ENCODE data around the gene PRF1. TPM values are rescaled to one million over a fixed set of nuclear protein-coding genes. Genes with fewer than 3 reads are reported as not detected.
A peak's percentile ranks its signal among the peaks of the same experiment; 100 is the strongest.

Gene PRF1
- total RNA-seq, 1 experiment from 2014 or later: not detected

GRCh38 chr10:70555371-70555770 is 47.2 kb downstream of the PRF1 start:
- in situ Hi-C loops (cut with HindIII; ENCODE audit: low pct_unique_long_range_greater_than_20kb, low sequenced_read_pairs): no loop called here

DNA sequence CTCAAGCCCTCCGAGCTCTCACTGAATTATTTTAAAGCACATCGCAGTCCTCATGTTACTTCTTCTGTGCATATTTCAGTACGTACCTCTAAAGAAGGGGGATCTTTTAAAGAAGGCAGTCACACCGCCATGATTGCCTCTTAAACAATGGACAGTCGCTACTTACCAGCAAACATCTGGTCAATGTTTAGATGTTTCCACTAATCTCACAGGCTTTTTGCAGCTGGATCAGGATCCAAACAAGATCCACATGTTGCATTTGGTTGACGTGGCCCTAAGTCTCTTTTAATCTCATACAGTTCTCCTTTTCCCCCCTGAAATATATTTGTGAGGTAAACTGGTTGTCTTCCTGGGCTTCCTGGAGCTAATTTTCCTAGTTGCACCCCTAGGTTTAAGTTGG is 50.0 kb downstream of the PRF1 start:
- no peak for DNase-seq (ENCODE audit: low read depth)
- in situ Hi-C loops (cut with HindIII; ENCODE audit: low pct_unique_long_range_greater_than_20kb, low sequenced_read_pairs): no loop called here

More at GRCh38 chr10:70555371-70555770, 47.2 kb downstream of the PRF1 start:
- no peak for DNase-seq (ENCODE audit: low read depth)

GRCh38 chr10:70551971-70552422 is 50.5 kb downstream of the PRF1 start:
- in situ Hi-C loops (cut with HindIII; ENCODE audit: low pct_unique_long_range_greater_than_20kb, low sequenced_read_pairs): no loop called here
- DNase-seq (ENCODE audit: low read depth): no peak

DNA sequence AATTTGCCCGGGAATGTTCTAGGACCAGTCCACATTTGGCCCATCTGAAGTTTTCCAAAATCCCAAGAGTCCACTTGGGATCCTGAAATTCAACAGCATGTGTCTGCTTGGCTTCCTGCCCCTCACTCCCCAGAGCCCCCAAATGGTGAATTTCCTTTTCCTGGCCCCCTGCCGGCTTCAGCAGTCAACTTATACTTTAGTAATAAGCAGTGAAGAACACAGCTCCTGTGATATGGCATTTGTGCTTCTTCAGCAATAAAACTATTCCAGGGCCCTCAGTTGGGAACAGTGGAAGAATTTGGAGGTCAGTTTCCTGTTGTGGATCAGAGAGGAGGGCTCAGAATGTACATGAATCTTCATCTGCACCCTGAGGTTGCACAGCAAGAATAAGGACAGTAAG is 51.1 kb downstream of the PRF1 start:
- DNase-seq (ENCODE audit: low read depth): no peak
- in situ Hi-C loops (cut with HindIII; ENCODE audit: low pct_unique_long_range_greater_than_20kb, low sequenced_read_pairs): no loop called here

- no peak for DNase-seq (ENCODE audit: low read depth)
- in situ Hi-C loops (cut with HindIII; ENCODE audit: low pct_unique_long_range_greater_than_20kb, low sequenced_read_pairs): no loop called here
Measured at GRCh38 chr10:70550459-70550858, 52.1 kb downstream of the PRF1 start.

DNA sequence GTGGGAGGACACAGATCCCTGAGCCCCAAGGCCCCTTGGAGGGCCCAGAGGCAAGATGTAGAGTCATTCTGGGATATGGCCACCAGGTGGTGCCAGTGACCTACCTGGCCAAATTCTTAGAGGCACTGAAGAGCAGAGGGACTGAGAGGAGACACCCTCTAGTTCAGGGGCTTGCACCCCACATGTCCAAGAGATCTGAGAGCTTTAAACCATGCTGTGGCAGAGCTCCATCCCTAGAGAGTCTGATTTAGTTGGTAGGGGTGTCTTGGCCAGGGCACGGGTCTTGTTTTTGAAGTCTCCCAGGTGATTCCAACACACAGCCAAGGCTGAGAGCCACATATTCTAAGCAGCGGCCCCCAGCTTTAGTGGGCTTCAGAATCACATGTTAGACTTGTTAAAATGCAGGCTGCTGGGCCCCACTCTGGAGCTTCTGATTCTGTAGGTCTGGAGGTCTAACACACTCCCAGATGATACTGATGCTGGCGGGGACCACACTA is 52.5 kb downstream of the PRF1 start:
- in situ Hi-C loops (cut with HindIII; ENCODE audit: low pct_unique_long_range_greater_than_20kb, low sequenced_read_pairs): no loop called here
- peak; percentile 48 for DNase-seq (ENCODE audit: low read depth)

- in situ Hi-C loops (cut with HindIII; ENCODE audit: low pct_unique_long_range_greater_than_20kb, low sequenced_read_pairs): no loop called here
- DNase-seq (ENCODE audit: low read depth): no peak
Measured at GRCh38 chr10:70549351-70549961, 53.1 kb downstream of the PRF1 start.

Other genes with a start within 250 kb of the PRF1 start
- 29.0 and 36.1 TPM in 2 replicates for gene LRRC20, start 220.1 kb downstream of the PRF1 start, total RNA-seq (2014; rRNA removed; shearing (Covaris generic); ENCODE audit: low replicate concordance)
- gene EIF4EBP2, start 198.6 kb downstream of the PRF1 start, total RNA-seq (2014; rRNA removed; shearing (Covaris generic); ENCODE audit: low replicate concordance): 5.0 and 6.5 TPM in 2 replicates
- gene NODAL, start 161.1 kb downstream of the PRF1 start, total RNA-seq (2014; rRNA removed; shearing (Covaris generic); ENCODE audit: low replicate concordance): not detected in 2 replicates
- 1.3 and 1.6 TPM in 2 replicates for gene PALD1, start 124.0 kb downstream of the PRF1 start, total RNA-seq (2014; rRNA removed; shearing (Covaris generic); ENCODE audit: low replicate concordance)
- 0.37 and 1.0 TPM in 2 replicates for gene ADAMTS14, start 69.8 kb upstream of the PRF1 start, total RNA-seq (2014; rRNA removed; shearing (Covaris generic); ENCODE audit: low replicate concordance)
- gene TBATA, start 182.6 kb upstream of the PRF1 start, total RNA-seq (2014; rRNA removed; shearing (Covaris generic); ENCODE audit: low replicate concordance): not detected in 2 replicates
- 25.5 and 45.9 TPM in 2 replicates for gene SGPL1, start 213.2 kb upstream of the PRF1 start, total RNA-seq (2014; rRNA removed; shearing (Covaris generic); ENCODE audit: low replicate concordance)